ENCODE data around the gene RBMS1. TPM values are rescaled to one million over a fixed set of nuclear protein-coding genes. Genes with fewer than 3 reads are reported as not detected.

RBMS1 gene
- total RNA-seq, 1 donor = 170 TPM

DNA sequence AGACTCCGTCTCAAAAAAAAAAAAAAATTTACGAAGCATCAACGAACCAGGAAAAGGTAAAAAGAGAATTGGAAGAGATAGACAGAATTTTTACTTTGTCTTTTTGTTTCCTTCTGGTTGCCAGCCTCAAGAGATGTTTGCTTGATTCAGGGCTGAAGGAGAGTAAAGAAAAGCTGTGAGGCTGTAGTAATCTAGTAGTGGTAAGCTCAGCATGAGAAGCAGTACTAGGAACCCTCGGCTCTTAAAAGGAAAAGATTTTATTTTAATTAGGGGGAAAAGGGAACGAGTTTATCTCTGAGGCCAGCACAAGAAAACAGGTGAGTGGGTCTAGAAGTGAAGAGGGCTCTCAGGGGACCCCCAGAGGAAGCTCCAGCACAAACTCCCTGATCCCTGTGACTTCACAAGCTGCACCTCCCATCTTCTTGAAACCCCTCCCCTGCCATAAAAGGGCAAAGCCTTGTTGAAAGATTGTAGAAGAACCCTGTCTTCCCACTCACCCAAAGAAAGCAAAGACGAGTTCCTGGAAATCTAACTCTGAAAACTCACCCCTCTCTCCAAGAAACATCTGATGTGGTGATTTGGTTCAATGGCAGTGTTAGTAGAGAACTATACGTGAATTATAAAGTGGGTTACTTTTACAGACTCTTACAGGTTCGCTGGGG lies 8.6 kb downstream of the RBMS1 start:
- DNase-seq (ENCODE audit: low read depth) = no peak
- no peak overlapping the region for H3K4me3 ChIP-seq (ENCODE audit: low read depth, low read length)
- TF ChIP-seq, protein P1, sequence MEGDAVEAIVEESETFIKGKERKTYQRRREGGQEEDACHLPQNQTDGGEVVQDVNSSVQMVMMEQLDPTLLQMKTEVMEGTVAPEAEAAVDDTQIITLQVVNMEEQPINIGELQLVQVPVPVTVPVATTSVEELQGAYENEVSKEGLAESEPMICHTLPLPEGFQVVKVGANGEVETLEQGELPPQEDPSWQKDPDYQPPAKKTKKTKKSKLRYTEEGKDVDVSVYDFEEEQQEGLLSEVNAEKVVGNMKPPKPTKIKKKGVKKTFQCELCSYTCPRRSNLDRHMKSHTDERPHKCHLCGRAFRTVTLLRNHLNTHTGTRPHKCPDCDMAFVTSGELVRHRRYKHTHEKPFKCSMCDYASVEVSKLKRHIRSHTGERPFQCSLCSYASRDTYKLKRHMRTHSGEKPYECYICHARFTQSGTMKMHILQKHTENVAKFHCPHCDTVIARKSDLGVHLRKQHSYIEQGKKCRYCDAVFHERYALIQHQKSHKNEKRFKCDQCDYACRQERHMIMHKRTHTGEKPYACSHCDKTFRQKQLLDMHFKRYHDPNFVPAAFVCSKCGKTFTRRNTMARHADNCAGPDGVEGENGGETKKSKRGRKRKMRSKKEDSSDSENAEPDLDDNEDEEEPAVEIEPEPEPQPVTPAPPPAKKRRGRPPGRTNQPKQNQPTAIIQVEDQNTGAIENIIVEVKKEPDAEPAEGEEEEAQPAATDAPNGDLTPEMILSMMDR (IDR thresholded peaks at IDR 0.05; ENCODE audit: insufficient read depth, low read length) = no peak

DNA sequence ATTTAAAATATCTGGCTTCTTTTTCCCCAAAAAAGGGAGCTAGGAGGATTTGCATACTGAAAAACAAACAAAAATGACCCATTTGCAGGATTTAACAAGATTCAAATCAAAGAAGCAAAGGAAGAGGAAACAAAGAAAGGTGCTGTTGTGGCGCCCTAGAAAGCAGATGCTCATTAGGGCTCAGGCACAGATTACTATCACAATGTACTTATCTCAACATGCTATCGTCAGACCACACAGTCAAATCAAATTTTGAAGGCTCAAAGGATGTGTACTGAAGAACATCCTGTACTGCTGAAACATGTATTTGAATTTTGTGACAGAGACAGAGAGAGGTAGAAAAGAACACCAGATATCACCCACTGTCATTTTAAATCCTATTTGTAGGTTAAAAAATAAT lies 10.9 kb downstream of the RBMS1 start:
- DNase-seq (ENCODE audit: low read depth) = no peak

DNA sequence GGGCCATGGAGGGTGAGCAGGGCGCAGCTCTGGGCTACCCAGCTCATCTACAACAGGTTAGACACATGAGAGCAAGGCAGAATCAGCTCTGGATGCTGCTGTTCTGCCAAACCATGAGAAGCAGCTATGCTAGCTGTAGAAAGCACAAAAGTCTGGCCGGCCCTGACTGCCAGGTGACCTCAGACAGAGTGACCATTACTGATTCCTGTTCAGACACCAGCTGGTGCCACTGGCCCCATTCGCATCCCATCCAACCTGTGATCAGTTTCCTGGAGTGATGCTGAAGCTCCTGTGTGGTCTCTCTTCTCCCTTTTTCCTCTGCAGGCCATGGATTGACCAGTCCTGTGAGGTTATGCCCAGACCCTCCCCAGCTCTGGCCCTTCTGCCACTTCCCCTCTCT lies 14.3 kb downstream of the RBMS1 start:
- TF ChIP-seq, protein P1 (IDR thresholded peaks at IDR 0.05; ENCODE audit: insufficient read depth, low read length) = no peak
- no peak for DNase-seq (ENCODE audit: low read depth)
- H3K4me3 ChIP-seq (ENCODE audit: low read depth, low read length) = no peak overlapping the region

More for the DNA sequence above, 10.9 kb downstream of the RBMS1 start:
- no peak overlapping the region for H3K4me3 ChIP-seq (ENCODE audit: low read depth, low read length)
- TF ChIP-seq, protein P1 (IDR thresholded peaks at IDR 0.05; ENCODE audit: insufficient read depth, low read length) = no peak

DNA sequence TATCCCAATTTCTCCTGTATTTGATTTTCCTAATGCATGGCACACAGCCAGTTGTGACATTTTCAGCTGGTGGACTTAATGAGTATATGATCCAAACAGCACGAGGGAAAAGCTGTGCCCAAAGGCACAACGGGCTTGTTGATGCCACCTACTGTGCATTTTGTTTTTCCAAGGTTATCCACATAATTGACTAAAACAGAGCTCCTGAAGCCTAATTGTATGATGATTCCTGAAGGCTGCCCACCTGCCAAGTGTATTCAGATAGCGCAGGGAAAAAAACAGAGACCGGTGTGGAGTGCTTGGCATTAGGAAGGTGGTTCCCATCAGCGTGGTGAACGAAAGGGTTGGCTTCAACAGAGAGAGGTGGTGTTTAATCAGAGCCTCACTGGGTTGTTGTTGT lies 14.9 kb downstream of the RBMS1 start:
- TF ChIP-seq, protein P1 (IDR thresholded peaks at IDR 0.05; ENCODE audit: insufficient read depth, low read length) = no peak
- DNase-seq (ENCODE audit: low read depth) = no peak
- no peak overlapping the region for H3K4me3 ChIP-seq (ENCODE audit: low read depth, low read length)

DNA sequence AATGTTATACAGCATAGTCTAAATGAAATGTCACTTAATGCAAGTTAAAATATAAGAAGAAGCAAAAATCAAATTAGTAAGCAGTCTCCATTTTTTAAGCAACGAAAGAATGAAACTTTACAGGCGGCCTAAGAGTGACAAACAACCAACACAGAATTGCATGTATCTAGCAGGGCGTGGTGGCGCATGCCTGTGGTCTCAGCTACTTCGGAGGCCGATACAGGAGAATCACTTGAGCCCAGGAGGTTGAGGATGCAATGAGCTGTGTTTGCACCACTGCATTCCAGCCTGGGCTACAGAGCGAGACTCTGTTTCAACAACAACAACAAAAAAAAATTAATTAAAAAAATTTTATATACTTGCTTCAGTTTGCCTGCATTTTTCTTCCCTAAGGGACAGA lies 16.6 kb downstream of the RBMS1 start:
- no peak for DNase-seq (ENCODE audit: low read depth)
- H3K4me3 ChIP-seq (ENCODE audit: low read depth, low read length) = no peak overlapping the region
- TF ChIP-seq, protein P1 (IDR thresholded peaks at IDR 0.05; ENCODE audit: insufficient read depth, low read length) = no peak

DNA sequence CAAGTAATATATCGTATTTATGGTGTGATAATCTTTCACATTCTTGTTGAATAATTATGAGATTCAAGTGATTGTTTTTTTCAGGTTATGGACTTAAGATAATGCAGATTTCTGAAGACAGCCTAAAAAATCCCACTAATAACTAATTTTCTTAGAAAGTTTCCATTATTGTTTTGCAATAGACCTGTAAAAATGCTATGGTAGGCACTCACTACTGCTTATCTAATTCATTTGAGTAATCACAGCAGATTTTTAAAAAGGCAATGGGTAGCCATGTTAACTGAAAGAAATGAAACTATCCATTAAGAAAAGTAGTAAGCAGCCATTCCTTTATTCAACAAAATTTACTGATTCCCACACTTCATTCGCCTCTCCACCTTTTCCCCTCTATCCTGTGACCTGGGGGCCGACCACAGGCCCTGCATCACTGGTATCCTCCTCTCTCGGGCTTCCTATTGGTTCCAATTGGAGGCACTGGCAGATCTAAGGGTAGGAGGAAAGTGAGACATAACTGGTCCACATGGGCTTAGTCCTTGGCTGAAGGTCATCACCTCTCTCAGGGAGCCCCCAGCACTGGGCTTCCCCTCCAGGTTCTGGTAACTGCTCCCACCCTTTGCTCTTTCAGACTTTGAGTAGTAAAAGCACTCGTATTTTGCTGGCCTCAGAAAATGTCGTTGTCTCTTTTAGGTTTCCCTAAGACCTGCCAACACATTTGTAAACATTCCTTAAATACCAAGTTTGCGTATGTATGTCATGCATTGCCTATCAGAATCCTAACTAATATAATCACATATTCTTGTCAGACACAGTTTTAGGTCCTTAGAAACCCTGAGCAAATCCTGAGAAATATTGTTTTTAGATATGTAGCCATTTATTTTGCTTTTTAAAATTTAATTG lies 18.5 kb downstream of the RBMS1 start:
- no peak for DNase-seq (ENCODE audit: low read depth)
- no peak overlapping the region for H3K4me3 ChIP-seq (ENCODE audit: low read depth, low read length)
- TF ChIP-seq, protein P1 (IDR thresholded peaks at IDR 0.05; ENCODE audit: insufficient read depth, low read length) = no peak

Measured in fibroblast of the aortic adventitia (primary cell).